OCI-LY7 (cell line): Measurements from ENCODE around the gene CCR5AS.

Source experiments
- CTCF ChIP-seq: fragments of 200-600 bp; sonication (generic); conservative IDR thresholded peaks from 2 replicates; pipeline ENCODE4 v1.5.1; 2014; ENCODE audit warnings: mild to moderate bottlenecking, antibody characterized with exemption, low read length, moderate library complexity, mixed read lengths
- EZH2phosphoT487 ChIP-seq: fragments of 200-600 bp; sonication (generic); IDR thresholded peaks from 2 replicates; pipeline ENCODE4 v1.6.1; 2018; ENCODE audit warnings: low read depth, borderline replicate concordance, mild to moderate bottlenecking, mixed run types, antibody characterized with exemption, low read length, moderate library complexity, mixed read lengths

- TF ChIP-seq CTCF (no peak), EZH2phosphoT487 (no peak)
Measured at GRCh38 chr3:46369675-46370132, 37.2 kb downstream of the CCR5AS start.
